GM18499 (cell line): ENCODE measurements around the gene HEBP2.
"Not testable (repeated sequence)": the region's sequence is repeated elsewhere in the genome, so short reads cannot be mapped to it uniquely, and the experiment has no call there.

Source experiments
- ATAC-seq: cut with Tn5 transposase; IDR thresholded peaks from one replicate; pipeline ENCODE4 v1.9.1; 2021; ENCODE audit warnings: moderate number of reproducible peaks; ENCODE audit not compliant: insufficient read depth, unreplicated experiment

Gene HEBP2

GRCh38 chr6:138421608-138422007 lies 17.6 kb downstream of the HEBP2 start:
- no peak for ATAC-seq

GRCh38 chr6:138422861-138423260 lies 18.8 kb downstream of the HEBP2 start:
- no peak for ATAC-seq

- no peak for ATAC-seq
Observed at GRCh38 chr6:138424004-138424904, 20.2 kb downstream of the HEBP2 start.

DNA sequence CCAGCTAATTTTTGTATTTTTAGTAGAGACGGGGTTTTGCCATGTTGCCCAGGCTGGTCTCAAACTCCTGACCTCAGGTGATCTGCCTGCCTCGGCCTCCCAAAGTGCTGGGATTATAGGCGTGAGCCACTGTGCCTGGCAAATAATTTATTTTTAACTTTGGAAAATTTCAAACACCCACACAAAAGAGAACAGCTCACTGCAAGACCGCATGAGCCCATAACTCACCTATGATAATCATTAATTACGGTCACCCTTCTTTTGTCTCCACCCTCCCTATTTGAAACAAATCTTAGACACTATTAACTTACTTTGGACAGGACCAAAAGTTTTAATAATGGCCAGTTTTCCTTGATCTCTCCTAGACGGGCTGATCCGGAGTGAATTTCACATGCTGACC lies 21.2 kb downstream of the HEBP2 start:
- ATAC-seq = not testable (repeated sequence)

DNA sequence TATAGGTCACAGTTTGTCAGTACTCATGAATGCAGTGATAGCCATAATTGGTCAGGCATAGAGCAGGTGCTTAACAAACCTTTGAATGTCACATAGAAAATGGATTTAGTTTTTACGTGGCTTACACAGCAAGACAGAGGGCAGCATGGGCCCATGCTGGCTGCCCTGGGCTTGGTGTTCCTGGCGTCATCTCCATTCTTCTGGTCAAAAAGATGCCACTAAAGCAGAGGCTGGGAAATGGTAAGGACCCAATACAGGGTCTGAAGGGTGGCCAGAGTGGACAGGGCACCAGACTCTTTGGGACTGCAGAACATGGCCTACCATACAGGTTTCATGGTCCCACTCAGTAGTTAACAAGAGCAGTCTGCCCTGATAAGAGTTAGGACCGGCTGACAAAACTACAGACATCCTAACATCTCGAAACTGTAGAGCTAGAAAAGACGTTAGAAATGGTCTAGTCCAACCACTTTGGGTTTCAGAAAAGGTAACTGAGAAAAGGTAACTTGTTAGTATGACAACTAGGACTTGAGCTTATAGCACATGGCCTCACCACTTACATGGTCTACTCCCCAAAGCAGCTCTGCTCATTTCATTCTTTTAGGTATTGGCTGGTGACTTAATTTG lies 22.6 kb downstream of the HEBP2 start:
- no peak for ATAC-seq

GRCh38 chr6:138427701-138428100 lies 23.7 kb downstream of the HEBP2 start:
- ATAC-seq = no peak

DNA sequence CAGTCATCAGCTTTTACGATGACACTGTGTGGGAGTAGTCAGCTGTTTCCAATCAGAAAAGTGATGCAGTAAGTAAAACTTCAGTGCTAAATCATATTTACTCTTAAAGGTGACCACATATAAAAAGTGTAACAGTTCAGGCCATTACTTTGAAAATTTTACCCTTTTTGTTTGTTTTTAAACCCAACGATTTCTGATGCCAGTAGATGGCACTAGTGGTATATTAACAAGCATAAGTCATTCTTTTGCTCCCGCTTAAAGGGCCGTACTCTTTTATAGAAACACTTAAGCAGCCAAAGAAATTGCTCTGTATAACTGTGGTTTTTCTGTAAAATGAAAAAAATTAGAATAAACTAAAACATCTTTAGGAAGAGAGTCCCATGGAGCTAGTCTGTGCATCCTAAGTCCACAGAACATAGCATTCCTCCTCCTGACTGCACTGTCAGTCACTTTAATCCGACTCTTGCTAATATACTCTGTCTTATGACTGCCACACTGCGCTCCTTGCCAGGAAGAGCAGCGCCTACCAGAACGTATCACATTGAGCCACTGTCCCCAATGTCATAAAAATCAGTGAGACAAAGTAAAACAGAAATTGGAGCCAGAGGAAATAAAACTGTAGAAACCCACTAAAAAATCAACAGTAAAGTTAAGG lies 25.0 kb downstream of the HEBP2 start:
- no peak for ATAC-seq

- no peak for ATAC-seq
Observed at GRCh38 chr6:138429761-138430160, 25.7 kb downstream of the HEBP2 start.

DNA sequence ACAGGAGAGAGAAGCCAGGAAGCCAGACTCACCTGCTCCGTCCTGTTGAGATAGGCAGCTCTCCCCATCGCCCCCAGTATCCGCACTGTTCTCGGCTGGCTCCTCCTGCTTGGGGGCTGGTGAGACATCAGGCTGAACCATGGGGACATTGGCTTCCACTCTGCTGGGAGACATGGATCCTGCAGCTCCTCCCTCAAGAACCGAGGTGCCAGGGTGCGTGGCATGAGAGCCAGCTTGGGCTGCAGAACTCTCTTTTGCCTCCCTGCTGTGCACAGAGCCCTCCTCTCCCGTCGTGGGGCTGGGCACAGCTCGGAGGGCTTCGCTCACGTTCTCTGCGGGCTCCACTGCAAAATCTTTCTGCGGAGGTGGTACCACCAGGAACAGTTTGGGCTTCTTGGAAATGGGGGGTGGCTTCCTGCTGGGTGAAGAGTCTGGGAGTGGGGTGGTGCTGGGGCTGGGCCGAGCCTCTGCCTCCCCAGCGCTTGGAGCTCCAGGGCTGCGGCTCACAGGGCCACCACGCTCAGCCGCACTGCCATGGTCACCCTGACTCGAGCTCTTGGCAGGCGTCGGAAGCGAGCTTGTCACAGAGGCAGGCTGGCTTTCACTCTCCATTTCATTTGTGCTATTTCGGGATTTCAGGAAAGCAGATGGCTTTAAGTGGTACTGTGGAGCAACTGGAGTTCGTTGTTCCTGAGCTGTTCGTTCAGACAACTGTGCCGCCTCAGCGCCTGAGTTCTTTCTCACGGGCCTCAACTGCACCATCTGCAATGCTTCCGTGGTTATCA lies 26.5 kb downstream of the HEBP2 start:
- no peak for ATAC-seq

DNA sequence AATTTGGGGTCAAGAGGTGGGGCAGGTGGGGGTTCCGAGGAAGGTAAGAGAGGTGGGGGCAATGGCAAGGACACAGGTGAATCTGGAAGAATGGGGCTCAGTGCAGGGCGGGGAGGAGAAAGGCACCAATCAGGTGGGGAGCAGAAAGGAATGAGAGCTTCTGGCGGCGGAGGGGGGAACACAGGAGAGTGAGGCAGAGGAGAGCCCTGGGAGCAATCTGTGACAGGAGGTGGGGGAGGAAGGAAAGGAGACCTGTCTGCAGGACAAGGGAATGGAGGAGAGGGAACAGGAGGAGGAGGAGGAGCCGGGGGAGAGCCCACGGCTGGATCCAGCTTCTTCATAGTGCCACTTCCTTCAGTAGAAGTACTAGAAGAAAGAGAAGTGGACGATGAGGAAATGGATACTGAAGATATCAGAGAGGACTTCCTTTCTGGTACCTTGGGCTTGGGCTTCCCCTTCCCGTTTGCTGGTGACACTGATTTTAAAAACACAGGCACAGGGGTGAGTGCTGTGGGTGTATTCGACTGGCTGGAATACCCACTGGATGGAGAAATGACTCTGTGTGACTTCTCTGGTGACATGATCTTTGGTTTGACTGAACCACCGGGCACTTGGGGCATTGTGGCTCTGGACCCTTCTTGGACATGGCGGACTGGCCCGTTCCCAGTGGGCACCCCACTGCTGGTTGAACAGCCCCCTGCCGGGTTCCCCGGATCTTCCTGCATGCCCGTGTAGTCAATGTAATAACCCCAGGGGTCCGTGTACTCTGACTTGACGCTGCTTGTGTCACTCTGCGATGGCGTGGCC lies 27.4 kb downstream of the HEBP2 start:
- ATAC-seq = no peak

GRCh38 chr6:138432063-138432356 lies 28.0 kb downstream of the HEBP2 start:
- ATAC-seq = no peak

DNA sequence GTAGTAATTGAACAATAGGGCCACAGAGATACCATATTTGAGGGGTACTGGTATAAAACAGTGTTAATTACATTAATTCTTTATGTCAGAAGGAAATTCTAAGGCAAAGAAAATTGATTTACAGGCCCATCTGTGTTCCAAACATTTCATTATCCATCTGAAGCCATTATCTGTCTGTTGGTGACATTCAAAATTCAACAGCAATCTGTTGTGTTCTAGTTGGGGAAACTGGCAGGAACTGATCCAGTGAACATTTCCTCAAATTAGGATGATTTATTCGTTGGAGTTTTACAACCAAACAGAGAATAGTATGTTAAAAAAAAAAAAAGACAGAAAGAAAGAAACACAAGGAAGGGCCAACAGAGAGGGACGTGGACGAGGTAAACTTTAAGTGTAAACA lies 30.1 kb downstream of the HEBP2 start:
- no peak for ATAC-seq

- no peak for ATAC-seq
Observed at GRCh38 chr6:138434925-138435324, 30.9 kb downstream of the HEBP2 start.

DNA sequence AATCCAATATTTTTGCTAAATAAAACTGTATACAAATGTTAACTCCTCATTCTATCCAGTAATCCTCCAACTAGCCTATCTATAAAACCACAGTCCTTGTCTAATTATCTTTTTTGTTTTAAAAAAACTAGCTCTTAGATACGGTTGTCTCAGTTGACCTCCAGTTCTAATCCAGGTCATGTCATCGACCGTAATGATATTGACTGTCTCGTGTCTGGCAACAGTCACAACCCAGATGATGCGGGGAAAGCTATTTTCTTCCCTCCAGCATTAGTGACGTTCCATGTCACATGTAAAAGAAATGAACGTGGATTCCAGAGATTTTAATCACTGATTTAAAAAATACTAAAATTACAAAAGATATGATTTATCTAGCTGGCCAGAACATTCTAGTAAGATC lies 35.5 kb downstream of the HEBP2 start:
- ATAC-seq = no peak

DNA sequence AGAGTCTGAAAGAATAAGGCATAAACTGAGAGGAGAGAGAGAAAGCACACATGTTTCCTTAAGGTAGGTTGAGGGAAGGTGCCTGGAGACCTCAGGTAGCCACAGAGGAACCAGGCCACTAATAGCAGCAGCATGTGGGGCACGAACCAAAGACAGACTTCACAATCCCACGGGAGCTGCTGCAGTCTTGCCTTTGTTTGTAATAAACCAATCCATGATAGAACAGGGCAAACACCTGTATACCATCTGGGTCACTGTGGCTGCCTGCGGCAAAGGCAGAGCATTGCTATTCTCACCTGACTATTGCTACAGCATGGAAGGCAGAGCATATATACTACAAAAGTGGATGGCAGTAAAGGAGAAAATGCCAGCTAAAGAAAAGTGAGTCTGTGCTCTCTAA lies 36.3 kb downstream of the HEBP2 start:
- ATAC-seq = no peak

GRCh38 chr6:138440758-138441357 lies 36.8 kb downstream of the HEBP2 start:
- ATAC-seq = no peak

GRCh38 chr6:138441965-138442364 lies 37.9 kb downstream of the HEBP2 start:
- ATAC-seq = no peak

DNA sequence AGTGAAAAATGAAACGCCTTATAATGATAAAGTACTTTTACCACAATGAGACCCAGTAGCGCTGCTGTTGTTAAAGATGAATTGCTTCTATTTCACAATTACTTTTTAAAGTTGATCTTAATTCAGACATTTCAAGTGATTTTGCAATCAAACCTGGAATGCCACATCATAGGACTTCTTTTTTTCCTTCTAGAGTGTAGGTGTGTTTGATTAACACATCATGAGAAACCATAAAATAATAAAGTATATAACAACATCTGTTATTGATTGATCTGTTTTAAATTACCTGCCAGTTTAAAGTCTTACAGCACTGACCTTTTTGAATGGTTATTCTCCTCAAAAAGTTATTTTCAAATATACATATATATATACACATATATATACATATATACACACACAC lies 38.6 kb downstream of the HEBP2 start:
- ATAC-seq = no peak

DNA sequence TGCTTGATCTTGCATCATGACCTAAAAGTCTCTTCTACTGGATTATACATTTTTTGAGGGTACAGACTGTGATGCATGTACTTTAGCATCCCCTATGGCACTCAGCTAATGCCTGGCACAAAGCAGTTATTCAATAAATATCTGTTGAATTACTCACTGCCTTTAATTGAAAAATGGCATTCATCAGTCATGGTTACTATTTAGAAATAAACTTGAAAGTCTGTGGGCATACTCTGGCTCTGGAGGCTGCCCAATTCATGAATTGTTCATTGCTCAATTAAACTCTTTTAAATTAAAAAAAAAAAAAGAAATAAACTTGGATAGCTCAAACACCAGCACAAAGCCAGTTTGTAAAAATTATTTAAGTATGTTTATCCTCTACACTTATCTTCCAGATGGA lies 40.0 kb downstream of the HEBP2 start:
- no peak for ATAC-seq

GRCh38 chr6:138446821-138447220 lies 42.8 kb downstream of the HEBP2 start:
- ATAC-seq = no peak
